ENCODE results near the gene MSANTD3. TPM values are rescaled to one million over a fixed set of nuclear protein-coding genes. Genes with fewer than 3 reads are reported as not detected.

MSANTD3 gene
- total and polyA plus RNA-seq, 8 donors: 19.9 to 31.7 (median 22.2) TPM

GRCh38 chr9:100445161-100445902 lies 18.4 kb downstream of the MSANTD3 start:
- H3K27ac ChIP-seq: no peak overlapping the region
- no peaks in the 10 kb centered on the region for H3K27me3 ChIP-seq
- no peak overlapping the region for H3K4me3 ChIP-seq
- H3K9me3 ChIP-seq: no peaks in the 10 kb centered on the region
- H3K4me1 ChIP-seq: peaks cover 0 to 5% of the 10 kb centered on the region in 2 donors
- intact Hi-C loops (cut with DNase I): no loop called here
- ATAC-seq (no peak), DNase-seq (no peak)
- peaks cover 0 to 17% of the 10 kb centered on the region in 2 donors for H3K36me3 ChIP-seq
- no peak for TF ChIP-seq CTCF (IDR thresholded peaks at IDR 0.05)

GRCh38 chr9:100445903-100446549 lies 19.1 kb downstream of the MSANTD3 start:
- Histone ChIP-seq H3K4me3 (no peak overlapping the region), H3K4me1 (peaks cover 0 to 5% of the 10 kb centered on the region in 2 donors), H3K27ac (no peak overlapping the region), H3K9me3 (no peaks in the 10 kb centered on the region), H3K27me3 (no peaks in the 10 kb centered on the region), H3K36me3 (peaks cover 0 to 20% of the 10 kb centered on the region in 2 donors)
- intact Hi-C loops (cut with DNase I): no loop called here
- ATAC-seq (no peak), DNase-seq (no peak)
- no peak for TF ChIP-seq CTCF (IDR thresholded peaks at IDR 0.05)

- ATAC-seq: no peak
- Histone ChIP-seq H3K27me3 (no peaks in the 10 kb centered on the region), H3K27ac (no peak overlapping the region), H3K4me1 (peaks cover 0 to 5% of the 10 kb centered on the region in 2 donors), H3K9me3 (no peaks in the 10 kb centered on the region), H3K36me3 (peaks cover 0 to 30% of the 10 kb centered on the region in 2 donors), H3K4me3 (no peak overlapping the region)
- DNase-seq: no peak
- intact Hi-C loops (cut with DNase I): no loop called here
- TF ChIP-seq CTCF (IDR thresholded peaks at IDR 0.05): no peak
Observed at GRCh38 chr9:100447041-100447440, 20.1 kb downstream of the MSANTD3 start.

- intact Hi-C loops (cut with DNase I): no loop called here
- Histone ChIP-seq H3K27ac (no peak overlapping the region), H3K27me3 (no peaks in the 10 kb centered on the region), H3K9me3 (no peaks in the 10 kb centered on the region), H3K4me3 (no peak overlapping the region), H3K36me3 (peaks cover 0 to 30% of the 10 kb centered on the region in 2 donors), H3K4me1 (peaks cover 0 to 5% of the 10 kb centered on the region in 2 donors)
- no peak for DNase-seq
- no peak for ATAC-seq
- no peak for TF ChIP-seq CTCF (IDR thresholded peaks at IDR 0.05)
Observed at GRCh38 chr9:100448266-100448665, 21.3 kb downstream of the MSANTD3 start.

- Histone ChIP-seq H3K9me3 (no peaks in the 10 kb centered on the region), H3K4me1 (no peaks in the 10 kb centered on the region), H3K27me3 (no peaks in the 10 kb centered on the region), H3K27ac (no peak overlapping the region), H3K4me3 (no peak overlapping the region), H3K36me3 (peaks cover 0 to 30% of the 10 kb centered on the region in 2 donors)
- no peak for TF ChIP-seq CTCF (IDR thresholded peaks at IDR 0.05)
- DNase-seq: no peak
- ATAC-seq: no peak
- intact Hi-C loops (cut with DNase I): no loop called here
Observed at GRCh38 chr9:100449420-100449819, 22.5 kb downstream of the MSANTD3 start.

All from left lung (tissue), 10 donors.